Measurements from ENCODE around the gene PIGU. TPM values are rescaled to one million over a fixed set of nuclear protein-coding genes. Genes with fewer than 3 reads are reported as not detected.
A peak's percentile ranks its signal among the peaks of the same experiment; 100 is the strongest.

PIGU gene
- total and polyA plus RNA-seq, 2 of the 13 experiments (the other 11 are each of a cell fraction or from before 2014, with no cell fraction given): 45.5 to 231 TPM

DNA sequence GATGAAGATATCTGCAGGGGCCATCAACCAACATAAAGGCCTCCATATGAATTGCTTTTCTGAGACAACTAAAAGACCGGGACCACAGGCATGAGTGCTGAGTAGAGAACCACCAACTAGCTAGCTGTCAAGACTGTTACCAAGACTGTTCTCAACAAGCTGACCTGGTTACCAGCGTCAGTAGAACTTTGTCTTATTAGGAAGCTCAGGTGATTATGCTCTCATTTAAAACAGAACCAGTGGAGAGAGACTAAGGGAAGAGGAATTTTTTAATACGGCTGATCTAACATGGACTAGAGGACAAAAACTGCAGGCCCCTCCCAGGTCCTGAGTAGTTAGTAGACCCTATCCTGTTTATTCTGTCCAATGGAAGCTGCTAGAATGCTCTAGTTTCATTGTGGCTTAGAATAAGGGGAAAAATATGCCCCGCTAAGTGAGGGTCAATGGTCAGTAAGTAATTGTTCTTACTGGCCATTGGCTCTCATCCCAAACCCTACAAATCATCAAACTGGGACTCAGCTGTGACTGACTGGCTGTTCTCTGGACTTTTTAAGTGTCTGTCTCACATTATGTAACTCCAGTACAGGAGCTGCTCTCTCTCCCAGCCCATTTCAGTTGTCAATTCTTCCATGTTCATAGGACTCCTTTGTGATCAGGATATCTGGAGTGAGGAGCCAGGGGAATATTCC is 164.5 kb downstream of the PIGU start (continued):
- TF ChIP-seq CREB1 (IDR thresholded peaks at IDR 0.05) (no peak), CREB1 (CRISPR knock-in tag; IDR thresholded peaks at IDR 0.05) (no peak), KLF11 (CRISPR knock-in tag; IDR thresholded peaks at IDR 0.05) (no peak), ARNT2 (CRISPR knock-in tag; IDR thresholded peaks at IDR 0.05; ENCODE audit: low read depth) (no peak), TEF (CRISPR knock-in tag; IDR thresholded peaks at IDR 0.05) (peak; percentile 96), KLF6 (CRISPR knock-in tag; IDR thresholded peaks at IDR 0.05) (0 out of 2 replicates have a peak, but pooled peaks have one; percentile 33), MED1 (CRISPR knock-in tag; IDR thresholded peaks at IDR 0.05) (peak; percentile 67), HDAC1 (CRISPR knock-in tag; IDR thresholded peaks at IDR 0.05) (peak; percentile 56; the same call in 1 of the 2 replicates), NFYB (CRISPR knock-in tag; IDR thresholded peaks at IDR 0.05) (no peak), ZUFSP (CRISPR knock-in tag; IDR thresholded peaks at IDR 0.05; ENCODE audit: borderline replicate concordance) (no peak), ZHX2 (IDR thresholded peaks at IDR 0.05; ENCODE audit: low read depth) (no peak), ZHX2 (CRISPR knock-in tag; IDR thresholded peaks at IDR 0.05; ENCODE audit: borderline replicate concordance) (0 out of 2 replicates have a peak, but pooled peaks have one; percentile 65), TIGD3 (CRISPR knock-in tag; IDR thresholded peaks at IDR 0.05; ENCODE audit: borderline replicate concordance) (no peak)
- TF ChIP-seq, protein P1, sequence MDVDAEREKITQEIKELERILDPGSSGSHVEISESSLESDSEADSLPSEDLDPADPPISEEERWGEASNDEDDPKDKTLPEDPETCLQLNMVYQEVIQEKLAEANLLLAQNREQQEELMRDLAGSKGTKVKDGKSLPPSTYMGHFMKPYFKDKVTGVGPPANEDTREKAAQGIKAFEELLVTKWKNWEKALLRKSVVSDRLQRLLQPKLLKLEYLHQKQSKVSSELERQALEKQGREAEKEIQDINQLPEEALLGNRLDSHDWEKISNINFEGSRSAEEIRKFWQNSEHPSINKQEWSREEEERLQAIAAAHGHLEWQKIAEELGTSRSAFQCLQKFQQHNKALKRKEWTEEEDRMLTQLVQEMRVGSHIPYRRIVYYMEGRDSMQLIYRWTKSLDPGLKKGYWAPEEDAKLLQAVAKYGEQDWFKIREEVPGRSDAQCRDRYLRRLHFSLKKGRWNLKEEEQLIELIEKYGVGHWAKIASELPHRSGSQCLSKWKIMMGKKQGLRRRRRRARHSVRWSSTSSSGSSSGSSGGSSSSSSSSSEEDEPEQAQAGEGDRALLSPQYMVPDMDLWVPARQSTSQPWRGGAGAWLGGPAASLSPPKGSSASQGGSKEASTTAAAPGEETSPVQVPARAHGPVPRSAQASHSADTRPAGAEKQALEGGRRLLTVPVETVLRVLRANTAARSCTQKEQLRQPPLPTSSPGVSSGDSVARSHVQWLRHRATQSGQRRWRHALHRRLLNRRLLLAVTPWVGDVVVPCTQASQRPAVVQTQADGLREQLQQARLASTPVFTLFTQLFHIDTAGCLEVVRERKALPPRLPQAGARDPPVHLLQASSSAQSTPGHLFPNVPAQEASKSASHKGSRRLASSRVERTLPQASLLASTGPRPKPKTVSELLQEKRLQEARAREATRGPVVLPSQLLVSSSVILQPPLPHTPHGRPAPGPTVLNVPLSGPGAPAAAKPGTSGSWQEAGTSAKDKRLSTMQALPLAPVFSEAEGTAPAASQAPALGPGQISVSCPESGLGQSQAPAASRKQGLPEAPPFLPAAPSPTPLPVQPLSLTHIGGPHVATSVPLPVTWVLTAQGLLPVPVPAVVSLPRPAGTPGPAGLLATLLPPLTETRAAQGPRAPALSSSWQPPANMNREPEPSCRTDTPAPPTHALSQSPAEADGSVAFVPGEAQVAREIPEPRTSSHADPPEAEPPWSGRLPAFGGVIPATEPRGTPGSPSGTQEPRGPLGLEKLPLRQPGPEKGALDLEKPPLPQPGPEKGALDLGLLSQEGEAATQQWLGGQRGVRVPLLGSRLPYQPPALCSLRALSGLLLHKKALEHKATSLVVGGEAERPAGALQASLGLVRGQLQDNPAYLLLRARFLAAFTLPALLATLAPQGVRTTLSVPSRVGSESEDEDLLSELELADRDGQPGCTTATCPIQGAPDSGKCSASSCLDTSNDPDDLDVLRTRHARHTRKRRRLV (CRISPR knock-in tag; IDR thresholded peaks at IDR 0.05): no peak
